NCI-H1694 (cell line): ENCODE data around the gene CDK5RAP2.
A peak's percentile ranks its signal among the peaks of the same experiment; 100 is the strongest.

Experiments used
- DNase-seq: peaks from one replicate; lab custom pipeline; 2025; lab: John Stamatoyannopoulos, UW

The CDK5RAP2 gene

GRCh38 chr9:120351106-120351505 is 228.9 kb downstream of the CDK5RAP2 start:
- no peak for DNase-seq

GRCh38 chr9:120350596-120350995 is 229.4 kb downstream of the CDK5RAP2 start:
- no peak for DNase-seq

GRCh38 chr9:120348951-120349429 is 231.0 kb downstream of the CDK5RAP2 start:
- peak; percentile 8 for DNase-seq

GRCh38 chr9:120345379-120345778 is 234.6 kb downstream of the CDK5RAP2 start:
- DNase-seq = no peak

- no peak for DNase-seq
Observed at GRCh38 chr9:120344230-120344629, 235.7 kb downstream of the CDK5RAP2 start.

GRCh38 chr9:120343416-120343815 is 236.6 kb downstream of the CDK5RAP2 start:
- DNase-seq = no peak
